Naive thymus-derived CD4-positive, alpha-beta T cell (primary cell): ENCODE measurements around the gene TMEFF1. TPM values are rescaled to one million over a fixed set of nuclear protein-coding genes. Genes with fewer than 3 reads are reported as not detected.

Experiments used
- ATAC-seq: fragments of 150-1000 bp; cut with Tn5 transposase; 2 replicates; pipeline ENCODE4 v1.10.0; 2021; ENCODE audit warnings: mild to moderate bottlenecking, moderate library complexity
- CTCF ChIA-PET: fragments of 350-600 bp; sonication (Branson Sonifier 250); formaldehyde crosslinking; loops from one replicate; lab custom pipeline; 2021; ENCODE audit warnings: antibody characterized with exemption; lab: Charles Lee
- POLR2A ChIA-PET: fragments of 350-600 bp; sonication (Branson Sonifier 250); formaldehyde crosslinking; loops from one replicate; lab custom pipeline; 2021; ENCODE audit warnings: antibody characterized with exemption, inconsistent platforms; lab: Charles Lee
- DNase-seq, 9 donors: peaks; one replicate each; pipeline versions ENCODE4 v3.0.0 to v3.0.0-alpha.2; 2020 to 2022; ENCODE audit warnings: mixed read lengths in 1 of 9
- H3K27ac ChIP-seq: one replicate; pipeline ENCODE4 v1.7.0; 2013; ENCODE audit warnings: mild to moderate bottlenecking, low read depth, low read length, moderate library complexity
- H3K27me3 ChIP-seq, 2 donors: one replicate each; pipeline ENCODE4 v1.7.0; 2013; ENCODE audit warnings: low read length in 2 of 2, mild to moderate bottlenecking in 2 of 2, moderate library complexity in 2 of 2; ENCODE audit not compliant: control insufficient read depth in 2 of 2, insufficient read depth in 2 of 2
- H3K36me3 ChIP-seq, 3 experiments: 1 replicate in 2 of 3; 2 replicates in 1 of 3; pipeline ENCODE4 v1.7.0; 2013; ENCODE audit warnings: low read length in 3 of 3, mild to moderate bottlenecking in 3 of 3, moderate library complexity in 1 of 3; ENCODE audit not compliant: insufficient read depth in 3 of 3, control insufficient read depth in 2 of 3
- H3K4me1 ChIP-seq, 2 donors: one replicate each; pipeline ENCODE4 v1.7.0; 2013; ENCODE audit warnings: low read length in 2 of 2, mild to moderate bottlenecking in 2 of 2, moderate library complexity in 1 of 2; ENCODE audit not compliant: control insufficient read depth in 2 of 2, insufficient read depth in 2 of 2
- H3K4me3 ChIP-seq: 2 replicates; pipeline ENCODE4 v1.7.0; 2013; ENCODE audit warnings: mild to moderate bottlenecking, low read length
- H3K9me3 ChIP-seq, 3 experiments: 1 replicate in 2 of 3; 2 replicates in 1 of 3; pipeline ENCODE4 v1.7.0; 2013; ENCODE audit warnings: low read length in 3 of 3; ENCODE audit not compliant: control insufficient read depth in 2 of 3
- H3K27ac Mint-ChIP-seq, 9 donors: one replicate each; pipeline ENCODE4 v1.8.0; 2020 to 2022; ENCODE audit warnings: mixed read lengths in 9 of 9, mild to moderate bottlenecking in 8 of 9, moderate library complexity in 5 of 9, inconsistent platforms in 2 of 9
- H3K27me3 Mint-ChIP-seq, 5 donors: one replicate each; pipeline ENCODE4 v1.8.0; 2021 to 2022; ENCODE audit warnings: mixed read lengths in 5 of 5, mild to moderate bottlenecking in 1 of 5
- H3K36me3 Mint-ChIP-seq, 5 donors: one replicate each; pipeline ENCODE4 v1.8.0; 2020 to 2022; ENCODE audit warnings: mixed read lengths in 5 of 5, mild to moderate bottlenecking in 3 of 5, inconsistent platforms in 1 of 5
- H3K4me1 Mint-ChIP-seq, 7 donors: one replicate each; pipeline ENCODE4 v1.8.0; 2020 to 2022; ENCODE audit warnings: mixed read lengths in 7 of 7, mild to moderate bottlenecking in 3 of 7, inconsistent platforms in 1 of 7
- H3K4me3 Mint-ChIP-seq, 10 donors: one replicate each; pipeline ENCODE4 v1.8.0; 2020 to 2022; ENCODE audit warnings: mild to moderate bottlenecking in 10 of 10, mixed read lengths in 10 of 10, moderate library complexity in 6 of 10, inconsistent platforms in 2 of 10
- H3K9me3 Mint-ChIP-seq, 11 donors: one replicate each; pipeline ENCODE4 v1.8.0; 2020 to 2022; ENCODE audit warnings: mixed read lengths in 11 of 11, mild to moderate bottlenecking in 4 of 11, inconsistent platforms in 1 of 11, moderate library complexity in 1 of 11
- intact Hi-C, 2 donors: fragments of 100-400 bp; cut with micrococcal nuclease; formaldehyde crosslinking; loops; one replicate each; pipeline ENCODE4 v1.15.1; 2023
- polyA plus RNA-seq, 2 donors: library from polyadenylated mRNA; unstranded; fragments of 300-500 nt; fragmentation: Illumina TruSeq; gene quantifications; one replicate each; pipeline ENCODE4 v1.2.3, GENCODE V29; 2021
- total RNA-seq, 6 experiments: library from RNA in 5 of 6; stranded (reverse) in 5 of 6; gene quantifications; 1 replicate in 5 of 6; 2 replicates in 1 of 6; pipeline ENCODE4 v1.2.3 and lab custom pipeline; 2021 to 2026

TMEFF1 gene
- total and polyA plus RNA-seq, 7 experiments from 2014 or later, result 0.27 to 0.56 TPM; not detected in 5

- peaks cover 0 to 6% (median 5%) of the 10 kb centered on the region in 7 donors for H3K4me1 Mint-ChIP-seq
- no peak overlapping the region for H3K27ac Mint-ChIP-seq
- Histone ChIP-seq H3K9me3 (no peaks in the 10 kb centered on the region), H3K27me3 (no peaks in the 10 kb centered on the region), H3K27ac (no peak overlapping the region), H3K36me3 (no peaks in the 10 kb centered on the region), H3K4me3 (no peak overlapping the region), H3K4me1 (no peaks in the 10 kb centered on the region)
- peaks cover 21 to 52% (median 32%) of the 10 kb centered on the region in 5 donors for H3K27me3 Mint-ChIP-seq
- no peak overlapping the region for H3K4me3 Mint-ChIP-seq
- peaks cover 0 to 7% (median 0%) of the 10 kb centered on the region in 5 donors for H3K36me3 Mint-ChIP-seq
- peaks cover 0 to 4% (median 0%) of the 10 kb centered on the region in 11 donors for H3K9me3 Mint-ChIP-seq
- intact Hi-C loops, result no loop called here
- ChIA-PET CTCF (no interaction called here), POLR2A (no interaction called here)
- no peak for DNase-seq
- ATAC-seq, result no peak
Observed at GRCh38 chr9:100478192-100478591, 5.2 kb downstream of the TMEFF1 start.

- ATAC-seq (no peak), DNase-seq (no peak)
- Histone ChIP-seq H3K4me3 (no peak overlapping the region), H3K4me1 (no peaks in the 10 kb centered on the region), H3K36me3 (no peaks in the 10 kb centered on the region), H3K27me3 (no peaks in the 10 kb centered on the region), H3K9me3 (no peaks in the 10 kb centered on the region), H3K27ac (no peak overlapping the region)
- intact Hi-C loops, result no loop called here
- Mint-ChIP-seq H3K27ac (no peak overlapping the region), H3K4me1 (no peaks in the 10 kb centered on the region), H3K4me3 (no peak overlapping the region), H3K9me3 (peaks cover 0 to 2% (median 0%) of the 10 kb centered on the region in 11 donors), H3K27me3 (peaks cover 12 to 43% (median 23%) of the 10 kb centered on the region in 5 donors), H3K36me3 (peaks cover 0 to 7% (median 0%) of the 10 kb centered on the region in 5 donors)
- POLR2A ChIA-PET, result no interaction called here
- CTCF ChIA-PET, result no interaction called here
Observed at GRCh38 chr9:100479820-100480219, 6.9 kb downstream of the TMEFF1 start.

- H3K4me1 Mint-ChIP-seq, result no peaks in the 10 kb centered on the region
- H3K27ac Mint-ChIP-seq, result no peak overlapping the region
- H3K27me3 ChIP-seq, result no peaks in the 10 kb centered on the region
- H3K36me3 ChIP-seq, result no peaks in the 10 kb centered on the region
- H3K9me3 Mint-ChIP-seq, result peaks cover 0 to 2% (median 0%) of the 10 kb centered on the region in 11 donors
- intact Hi-C loops, result no loop called here
- no peak overlapping the region for H3K4me3 ChIP-seq
- no peaks in the 10 kb centered on the region for H3K9me3 ChIP-seq
- H3K36me3 Mint-ChIP-seq, result no peaks in the 10 kb centered on the region
- POLR2A ChIA-PET, result no interaction called here
- no peaks in the 10 kb centered on the region for H3K4me1 ChIP-seq
- CTCF ChIA-PET, result no interaction called here
- H3K4me3 Mint-ChIP-seq, result no peak overlapping the region
- DNase-seq (no peak), ATAC-seq (no peak)
- no peak overlapping the region for H3K27ac ChIP-seq
- H3K27me3 Mint-ChIP-seq, result peaks cover 0 to 19% (median 6%) of the 10 kb centered on the region in 5 donors
Observed at GRCh38 chr9:100485196-100485595, 12.2 kb downstream of the TMEFF1 start.

- Histone ChIP-seq H3K27ac (no peak overlapping the region), H3K36me3 (no peaks in the 10 kb centered on the region), H3K4me3 (no peak overlapping the region), H3K27me3 (no peaks in the 10 kb centered on the region), H3K9me3 (no peaks in the 10 kb centered on the region), H3K4me1 (no peaks in the 10 kb centered on the region)
- H3K9me3 Mint-ChIP-seq, result peaks cover 0 to 1% (median 0%) of the 10 kb centered on the region in 11 donors
- no peaks in the 10 kb centered on the region for H3K4me1 Mint-ChIP-seq
- no peak for DNase-seq
- no peak for ATAC-seq
- intact Hi-C loops, result no loop called here
- ChIA-PET POLR2A (no interaction called here), CTCF (no interaction called here)
- no peak overlapping the region for H3K4me3 Mint-ChIP-seq
- no peak overlapping the region for H3K27ac Mint-ChIP-seq
- H3K36me3 Mint-ChIP-seq, result no peaks in the 10 kb centered on the region
- H3K27me3 Mint-ChIP-seq, result peaks cover 0 to 8% (median under 1%) of the 10 kb centered on the region in 5 donors
Observed at GRCh38 chr9:100486479-100487176, 13.7 kb downstream of the TMEFF1 start.

GRCh38 chr9:100488177-100488576 is 15.2 kb downstream of the TMEFF1 start:
- DNase-seq (no peak), ATAC-seq (no peak)
- Mint-ChIP-seq H3K36me3 (no peaks in the 10 kb centered on the region), H3K27ac (no peak overlapping the region), H3K27me3 (peaks cover 0 to 4% (median 0%) of the 10 kb centered on the region in 5 donors), H3K4me1 (peaks cover 0 to 2% (median 0%) of the 10 kb centered on the region in 7 donors), H3K4me3 (no peak overlapping the region), H3K9me3 (peaks cover 0 to 2% (median 0%) of the 10 kb centered on the region in 11 donors)
- Histone ChIP-seq H3K4me1 (no peaks in the 10 kb centered on the region), H3K27ac (no peak overlapping the region), H3K4me3 (no peak overlapping the region), H3K27me3 (no peaks in the 10 kb centered on the region), H3K36me3 (no peaks in the 10 kb centered on the region), H3K9me3 (no peaks in the 10 kb centered on the region)
- intact Hi-C loops, result no loop called here
- CTCF ChIA-PET, result no interaction called here
- POLR2A ChIA-PET, result no interaction called here

GRCh38 chr9:100489836-100490235 is 16.9 kb downstream of the TMEFF1 start:
- POLR2A ChIA-PET, result no interaction called here
- Histone ChIP-seq H3K4me1 (no peaks in the 10 kb centered on the region), H3K27me3 (no peaks in the 10 kb centered on the region), H3K27ac (no peak overlapping the region), H3K36me3 (no peaks in the 10 kb centered on the region), H3K4me3 (no peak overlapping the region), H3K9me3 (no peaks in the 10 kb centered on the region)
- intact Hi-C loops, result no loop called here
- peaks cover 0 to 2% (median 0%) of the 10 kb centered on the region in 11 donors for H3K9me3 Mint-ChIP-seq
- H3K27ac Mint-ChIP-seq, result no peak overlapping the region
- H3K27me3 Mint-ChIP-seq, result peaks cover 0 to 4% (median 0%) of the 10 kb centered on the region in 5 donors
- no peaks in the 10 kb centered on the region for H3K36me3 Mint-ChIP-seq
- no peak for ATAC-seq
- CTCF ChIA-PET, result no interaction called here
- no peak for DNase-seq
- peaks cover 0 to 2% (median 0%) of the 10 kb centered on the region in 7 donors for H3K4me1 Mint-ChIP-seq
- H3K4me3 Mint-ChIP-seq, result no peak overlapping the region

GRCh38 chr9:100492952-100493351 is 20.0 kb downstream of the TMEFF1 start:
- intact Hi-C loops, result no loop called here
- Mint-ChIP-seq H3K36me3 (no peaks in the 10 kb centered on the region), H3K27ac (no peak overlapping the region), H3K4me1 (peaks cover 0 to 2% (median 0%) of the 10 kb centered on the region in 7 donors), H3K9me3 (peaks cover 0 to 2% (median 0%) of the 10 kb centered on the region in 11 donors), H3K27me3 (peaks cover 0 to 15% (median 4%) of the 10 kb centered on the region in 5 donors), H3K4me3 (no peak overlapping the region)
- Histone ChIP-seq H3K4me1 (no peaks in the 10 kb centered on the region), H3K4me3 (no peak overlapping the region), H3K36me3 (no peaks in the 10 kb centered on the region), H3K27ac (no peak overlapping the region), H3K9me3 (no peaks in the 10 kb centered on the region), H3K27me3 (no peaks in the 10 kb centered on the region)
- ChIA-PET CTCF (no interaction called here), POLR2A (no interaction called here)
- DNase-seq, result no peak
- no peak for ATAC-seq
